ENCODE results near the gene NUP214.

DNA sequence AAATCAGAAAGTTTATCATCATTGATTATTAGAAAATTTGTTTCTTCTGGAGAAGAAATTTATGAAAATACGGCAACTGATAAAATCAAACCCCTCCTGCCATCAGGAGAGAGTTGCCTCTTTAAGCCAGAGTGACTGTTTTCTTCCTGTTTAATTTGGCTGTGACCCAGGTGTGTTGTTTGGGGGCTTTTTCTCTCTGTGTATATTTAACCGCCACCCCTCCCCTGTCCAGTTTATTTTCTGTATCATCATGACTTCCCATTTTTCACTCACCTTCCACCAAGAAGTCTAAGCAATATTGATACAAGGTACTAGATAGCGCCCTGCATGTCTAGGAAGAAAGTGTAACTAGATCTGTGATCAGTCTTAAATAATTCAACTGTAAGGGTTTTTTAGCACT is 100.8 kb downstream of the NUP214 start:
- TF ChIP-seq, protein P1, sequence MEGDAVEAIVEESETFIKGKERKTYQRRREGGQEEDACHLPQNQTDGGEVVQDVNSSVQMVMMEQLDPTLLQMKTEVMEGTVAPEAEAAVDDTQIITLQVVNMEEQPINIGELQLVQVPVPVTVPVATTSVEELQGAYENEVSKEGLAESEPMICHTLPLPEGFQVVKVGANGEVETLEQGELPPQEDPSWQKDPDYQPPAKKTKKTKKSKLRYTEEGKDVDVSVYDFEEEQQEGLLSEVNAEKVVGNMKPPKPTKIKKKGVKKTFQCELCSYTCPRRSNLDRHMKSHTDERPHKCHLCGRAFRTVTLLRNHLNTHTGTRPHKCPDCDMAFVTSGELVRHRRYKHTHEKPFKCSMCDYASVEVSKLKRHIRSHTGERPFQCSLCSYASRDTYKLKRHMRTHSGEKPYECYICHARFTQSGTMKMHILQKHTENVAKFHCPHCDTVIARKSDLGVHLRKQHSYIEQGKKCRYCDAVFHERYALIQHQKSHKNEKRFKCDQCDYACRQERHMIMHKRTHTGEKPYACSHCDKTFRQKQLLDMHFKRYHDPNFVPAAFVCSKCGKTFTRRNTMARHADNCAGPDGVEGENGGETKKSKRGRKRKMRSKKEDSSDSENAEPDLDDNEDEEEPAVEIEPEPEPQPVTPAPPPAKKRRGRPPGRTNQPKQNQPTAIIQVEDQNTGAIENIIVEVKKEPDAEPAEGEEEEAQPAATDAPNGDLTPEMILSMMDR (IDR thresholded peaks at IDR 0.05): no peak
- no peak for TF ChIP-seq POLR2A (IDR thresholded peaks at IDR 0.05)
- no peak for TF ChIP-seq EP300 (IDR thresholded peaks at IDR 0.05)
